AG09309 (cell line): ENCODE data around the gene SLC4A1.
A peak's percentile ranks its signal among the peaks of the same experiment; 100 is the strongest.

Source experiments
- DNase-seq: peaks from one replicate; pipeline ENCODE4 v3.0.0-alpha.2; 2010; ENCODE audit warnings: low read depth
- H3K4me3 ChIP-seq: 2 replicates; pipeline ENCODE4 v1.5.1; 2011; ENCODE audit warnings: mild to moderate bottlenecking, low read depth, low read length, moderate library complexity; ENCODE audit not compliant: control insufficient read depth
- TF ChIP-seq, protein P1 (sequence below): IDR thresholded peaks from 2 replicates; pipeline ENCODE4 v1.5.1; 2011; ENCODE audit warnings: mild to moderate bottlenecking, low read depth, low read length, inconsistent platforms; ENCODE audit not compliant: insufficient read depth, control insufficient read depth; ENCODE audit errors: missing control alignments

Gene SLC4A1

DNA sequence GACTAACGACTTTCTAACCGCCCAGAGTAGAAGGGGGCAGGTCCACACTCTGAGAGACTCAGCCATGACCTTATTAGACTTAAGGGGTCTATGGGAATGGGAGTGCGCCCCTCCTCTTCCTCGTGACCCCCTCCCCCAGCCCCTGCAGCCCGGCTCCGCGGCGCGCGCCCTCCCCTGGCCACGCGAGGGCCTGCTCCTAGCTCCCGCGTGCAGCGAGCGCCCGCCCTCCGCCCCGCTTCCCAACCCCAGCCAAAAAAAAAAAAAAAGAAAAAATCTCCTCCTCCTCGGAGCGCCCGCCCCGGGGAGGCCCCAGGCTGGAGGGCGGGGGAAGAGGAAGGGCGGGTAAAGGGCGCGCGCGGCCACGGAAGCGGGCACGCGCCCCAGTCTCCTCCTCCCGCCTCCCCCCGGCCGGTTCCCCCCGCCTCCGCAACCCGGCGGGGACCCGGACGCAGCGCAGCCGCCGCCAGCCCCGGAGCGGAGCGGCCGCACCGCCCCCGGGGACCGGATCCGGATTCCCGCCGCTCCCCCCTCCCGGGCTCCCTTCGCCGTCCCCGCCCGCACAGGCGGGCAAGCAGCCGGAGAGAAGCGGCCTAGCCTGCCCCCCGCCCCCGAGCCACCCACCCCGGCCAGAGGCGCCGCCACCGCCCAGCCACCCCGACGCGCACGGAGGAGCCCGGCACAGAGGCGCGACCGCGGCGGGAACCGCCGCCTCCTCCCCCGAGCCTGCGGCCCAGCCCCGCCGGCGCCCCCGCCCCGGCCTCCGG lies 49.4 kb downstream of the SLC4A1 start:
- DNase-seq = no peak
- TF ChIP-seq, protein P1, sequence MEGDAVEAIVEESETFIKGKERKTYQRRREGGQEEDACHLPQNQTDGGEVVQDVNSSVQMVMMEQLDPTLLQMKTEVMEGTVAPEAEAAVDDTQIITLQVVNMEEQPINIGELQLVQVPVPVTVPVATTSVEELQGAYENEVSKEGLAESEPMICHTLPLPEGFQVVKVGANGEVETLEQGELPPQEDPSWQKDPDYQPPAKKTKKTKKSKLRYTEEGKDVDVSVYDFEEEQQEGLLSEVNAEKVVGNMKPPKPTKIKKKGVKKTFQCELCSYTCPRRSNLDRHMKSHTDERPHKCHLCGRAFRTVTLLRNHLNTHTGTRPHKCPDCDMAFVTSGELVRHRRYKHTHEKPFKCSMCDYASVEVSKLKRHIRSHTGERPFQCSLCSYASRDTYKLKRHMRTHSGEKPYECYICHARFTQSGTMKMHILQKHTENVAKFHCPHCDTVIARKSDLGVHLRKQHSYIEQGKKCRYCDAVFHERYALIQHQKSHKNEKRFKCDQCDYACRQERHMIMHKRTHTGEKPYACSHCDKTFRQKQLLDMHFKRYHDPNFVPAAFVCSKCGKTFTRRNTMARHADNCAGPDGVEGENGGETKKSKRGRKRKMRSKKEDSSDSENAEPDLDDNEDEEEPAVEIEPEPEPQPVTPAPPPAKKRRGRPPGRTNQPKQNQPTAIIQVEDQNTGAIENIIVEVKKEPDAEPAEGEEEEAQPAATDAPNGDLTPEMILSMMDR = peak; percentile 47

DNA sequence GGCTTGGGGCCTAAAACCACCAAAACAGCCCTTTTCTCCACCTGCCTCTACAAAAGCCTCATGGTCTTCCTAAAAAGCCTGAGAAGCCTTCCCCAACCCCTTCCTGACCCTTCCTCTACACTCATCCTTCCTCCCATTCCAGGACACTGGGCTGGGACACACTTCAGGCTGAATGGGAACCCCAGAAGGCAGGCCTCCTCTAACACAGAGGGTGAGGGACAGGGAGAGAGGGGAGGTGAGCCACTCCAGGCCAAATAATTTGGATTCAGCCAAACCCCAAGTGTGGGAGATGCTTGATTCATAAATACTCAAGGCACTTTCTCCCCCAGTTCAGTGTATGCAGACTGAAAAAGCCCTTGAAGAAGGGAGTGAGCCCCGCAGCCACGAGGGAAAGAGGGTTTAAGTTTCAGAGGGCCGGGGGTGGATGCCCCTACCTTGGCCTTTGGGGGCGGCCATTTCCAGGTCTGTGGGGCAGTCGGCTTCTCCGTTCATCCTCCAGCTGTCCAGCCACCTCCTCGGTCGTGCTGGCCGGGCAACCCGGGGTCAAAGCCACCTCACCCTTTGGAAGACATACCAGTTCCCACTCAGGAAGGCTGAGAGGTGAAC lies 50.1 kb downstream of the SLC4A1 start:
- TF ChIP-seq, protein P1 = no peak
- DNase-seq = no peak

More for the DNA sequence above, 49.4 kb downstream of the SLC4A1 start:
- H3K4me3 ChIP-seq = peak overlapping the region; percentile 77

GRCh38 chr17:44216694-44217093 lies 51.2 kb downstream of the SLC4A1 start:
- no peak overlapping the region for H3K4me3 ChIP-seq
- DNase-seq = no peak
- TF ChIP-seq, protein P1 = no peak

More for the DNA sequence above, 50.1 kb downstream of the SLC4A1 start:
- H3K4me3 ChIP-seq = peak overlapping the region; percentile 40

DNA sequence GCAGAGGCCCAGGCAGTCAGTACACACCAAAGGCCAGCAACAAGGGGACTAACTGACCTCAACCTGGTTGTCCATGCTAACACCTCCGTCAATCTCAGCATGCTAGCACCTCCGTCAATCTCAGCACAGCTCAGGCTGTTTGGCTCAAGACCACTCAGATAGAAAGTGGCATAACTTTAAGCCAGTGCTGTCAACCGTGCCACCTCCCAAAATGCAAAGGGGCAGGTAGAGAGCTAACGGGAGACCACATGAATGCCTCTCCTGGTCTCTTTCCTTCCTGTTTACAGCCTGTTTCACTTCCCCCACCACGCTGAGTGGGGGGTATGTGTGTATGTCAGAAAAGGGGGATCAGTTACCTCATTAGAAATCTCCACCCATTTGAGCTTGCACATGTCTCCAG lies 51.8 kb downstream of the SLC4A1 start:
- no peak for DNase-seq
- TF ChIP-seq, protein P1 = no peak
- no peak overlapping the region for H3K4me3 ChIP-seq

DNA sequence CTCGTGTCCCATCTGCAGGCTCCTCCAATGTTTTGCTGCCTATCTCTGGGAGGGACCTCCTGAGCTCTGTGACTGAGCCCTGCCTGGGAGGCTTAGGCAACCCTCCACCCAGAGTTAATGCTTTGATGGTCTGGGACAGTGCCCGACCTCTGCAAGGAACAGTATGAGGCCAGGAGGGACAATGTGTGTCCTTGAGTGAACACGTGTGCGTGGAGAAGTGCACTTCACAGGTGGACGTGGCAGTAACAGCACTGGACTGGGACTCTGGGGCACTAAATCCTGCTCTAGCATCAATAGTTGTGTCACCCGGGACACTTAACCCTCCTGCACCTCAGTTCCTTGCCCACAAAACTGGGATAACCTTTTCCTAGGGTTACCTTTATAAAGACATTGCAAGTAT lies 53.0 kb downstream of the SLC4A1 start:
- TF ChIP-seq, protein P1 = no peak
- DNase-seq = no peak
- H3K4me3 ChIP-seq = no peak overlapping the region

DNA sequence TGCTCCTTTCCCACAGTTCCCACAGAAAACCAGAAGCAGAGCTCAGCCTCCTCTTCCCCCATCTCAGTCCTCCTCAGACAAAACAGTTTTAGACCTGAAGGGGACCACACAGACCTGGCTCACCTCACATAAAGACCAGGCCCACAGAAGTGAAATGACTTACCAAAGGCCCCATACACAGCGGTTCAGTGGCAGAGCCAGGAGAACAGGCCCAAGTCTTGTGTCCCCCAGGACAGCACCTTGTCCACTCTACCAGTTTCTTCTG lies 53.8 kb downstream of the SLC4A1 start:
- no peak overlapping the region for H3K4me3 ChIP-seq
- TF ChIP-seq, protein P1 = no peak
- DNase-seq = no peak
